SU-DHL-6 (cell line): ENCODE results near the gene CFAP68.

Experiments
- H2AFZ ChIP-seq: fragments of 200-600 bp; sonication (generic); 2 replicates; pipeline ENCODE4 v1.6.1; 2014; ENCODE audit warnings: low read depth, mild to moderate bottlenecking, moderate library complexity, mixed read lengths, antibody characterized with exemption, low read length; ENCODE audit not compliant: severe bottlenecking
- H3F3A ChIP-seq: fragments of 200-600 bp; shearing (Covaris generic); 2 replicates; pipeline ENCODE4 v1.6.0; 2016; ENCODE audit warnings: antibody characterized with exemption, mild to moderate bottlenecking; ENCODE audit not compliant: insufficient read depth
- H3K27ac ChIP-seq: fragments of 200-600 bp; sonication (generic); 2 replicates; pipeline ENCODE4 v1.5.1; 2016; ENCODE audit warnings: low read depth, mild to moderate bottlenecking, low read length, moderate library complexity, mixed read lengths
- H3K27me3 ChIP-seq: fragments of 200-600 bp; sonication (generic), shearing (Covaris generic); 2 replicates; pipeline ENCODE4 v1.6.0; 2014; ENCODE audit warnings: mild to moderate bottlenecking, low read length
- H3K36me3 ChIP-seq: fragments of 200-600 bp; sonication (generic); 2 replicates; pipeline ENCODE4 v1.6.1; 2014; ENCODE audit warnings: mild to moderate bottlenecking, low read length, mixed read lengths
- H3K4me2 ChIP-seq: fragments of 300-600, 200-600 bp; shearing (Covaris generic), sonication (generic); 2 replicates; pipeline ENCODE4 v1.6.0; 2014; ENCODE audit warnings: low read length, low read depth, mild to moderate bottlenecking; ENCODE audit not compliant: poor library complexity, severe bottlenecking
- H3K4me3 ChIP-seq: fragments of 200-600 bp; sonication (generic); 2 replicates; pipeline ENCODE4 v1.5.1; 2014; ENCODE audit warnings: antibody characterized with exemption, low read length, mild to moderate bottlenecking, mixed read lengths; ENCODE audit not compliant: insufficient read depth, poor library complexity, severe bottlenecking
- H3K79me2 ChIP-seq: fragments of 200-600 bp; sonication (generic); 2 replicates; pipeline ENCODE4 v1.6.1; 2014; ENCODE audit warnings: mild to moderate bottlenecking, low read length, moderate library complexity; ENCODE audit not compliant: insufficient read depth
- H3K9ac ChIP-seq: fragments of 200-600 bp; sonication (generic); 2 replicates; pipeline ENCODE4 v1.7.0; 2014; ENCODE audit warnings: mild to moderate bottlenecking, low read length
- H3K9me2 ChIP-seq: fragments of 200-600 bp; sonication (generic); replicated peaks from 2 replicates; pipeline ENCODE4 v1.6.1; 2014; ENCODE audit warnings: low read length; ENCODE audit not compliant: insufficient read depth
- H3K9me3 ChIP-seq: fragments of 200-600 bp; sonication (generic); 2 replicates; pipeline ENCODE4 v1.6.1; 2014; ENCODE audit warnings: low read length, mixed read lengths; ENCODE audit not compliant: insufficient read depth
- H4K20me1 ChIP-seq: fragments of 200-600 bp; sonication (generic); 2 replicates; pipeline ENCODE4 v1.6.1; 2014; ENCODE audit warnings: low read depth, mild to moderate bottlenecking, antibody characterized with exemption, low read length, moderate library complexity, mixed read lengths
- CTCF ChIP-seq: fragments of 200-600 bp; sonication (generic); IDR thresholded peaks from one replicate; pipeline ENCODE4 v1.5.1; 2017; ENCODE audit warnings: antibody characterized with exemption, mild to moderate bottlenecking, low read length, moderate library complexity; ENCODE audit not compliant: insufficient read depth, poor library complexity, severe bottlenecking
- EZH2phosphoT487 ChIP-seq: fragments of 200-600 bp; sonication (generic), shearing (Covaris generic); conservative IDR thresholded peaks from 2 replicates; pipeline ENCODE4 v1.6.1; 2018; ENCODE audit warnings: mild to moderate bottlenecking, antibody characterized with exemption, low read length, moderate library complexity, mixed read lengths

Gene CFAP68

DNA sequence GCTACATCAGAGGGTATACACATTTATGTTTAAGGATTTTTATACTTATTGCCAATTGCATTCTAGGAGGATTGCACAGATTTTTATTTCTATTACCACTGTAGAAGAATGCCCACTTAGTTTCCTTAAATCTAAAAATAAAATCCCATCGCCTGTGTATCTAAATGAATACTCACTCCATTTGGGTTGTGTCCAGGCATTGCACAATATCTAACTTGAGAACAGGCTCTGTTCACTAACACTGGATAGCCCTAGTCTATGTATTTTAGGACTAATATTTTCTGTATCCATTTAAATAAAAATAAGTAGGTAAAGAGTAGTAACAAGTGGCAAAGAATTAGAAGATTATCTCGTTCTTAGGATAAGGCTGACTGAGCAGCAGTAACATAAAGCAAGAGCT, 43.5 kb downstream of the CFAP68 start:
- Histone ChIP-seq H3K9ac (no peak overlapping the region), H3F3A (no peaks in the 10 kb centered on the region), H3K9me2 (no peaks in the 10 kb centered on the region), H2AFZ (no peak overlapping the region), H3K79me2 (no peaks in the 10 kb centered on the region), H3K9me3 (no peaks in the 10 kb centered on the region), H3K27ac (no peak overlapping the region), H3K27me3 (no peaks in the 10 kb centered on the region), H3K4me3 (no peak overlapping the region), H3K36me3 (no peaks in the 10 kb centered on the region), H3K4me2 (no peak overlapping the region), H4K20me1 (no peaks in the 10 kb centered on the region)
- no peak for TF ChIP-seq CTCF
- no peak for TF ChIP-seq EZH2phosphoT487

GRCh38 chr11:111923351-111923788, 44.0 kb downstream of the CFAP68 start:
- no peak overlapping the region for H2AFZ ChIP-seq
- no peak for TF ChIP-seq CTCF
- no peak for TF ChIP-seq EZH2phosphoT487
- no peak overlapping the region for H3K27ac ChIP-seq
- H3K9me3 ChIP-seq = no peaks in the 10 kb centered on the region
- H3F3A ChIP-seq = no peaks in the 10 kb centered on the region
- H4K20me1 ChIP-seq = no peaks in the 10 kb centered on the region
- no peaks in the 10 kb centered on the region for H3K79me2 ChIP-seq
- no peak overlapping the region for H3K4me2 ChIP-seq
- H3K36me3 ChIP-seq = no peaks in the 10 kb centered on the region
- no peak overlapping the region for H3K9ac ChIP-seq
- H3K27me3 ChIP-seq = no peaks in the 10 kb centered on the region
- H3K4me3 ChIP-seq = no peak overlapping the region
- H3K9me2 ChIP-seq = no peaks in the 10 kb centered on the region

GRCh38 chr11:111923951-111924350, 44.6 kb downstream of the CFAP68 start:
- Histone ChIP-seq H3K79me2 (no peaks in the 10 kb centered on the region), H4K20me1 (no peaks in the 10 kb centered on the region), H3K36me3 (no peaks in the 10 kb centered on the region), H3K4me3 (no peak overlapping the region), H3K27ac (no peak overlapping the region), H3K27me3 (no peaks in the 10 kb centered on the region), H3K9me3 (no peaks in the 10 kb centered on the region), H2AFZ (no peak overlapping the region), H3K9me2 (no peaks in the 10 kb centered on the region), H3K9ac (no peak overlapping the region), H3F3A (no peaks in the 10 kb centered on the region), H3K4me2 (no peak overlapping the region)
- no peak for TF ChIP-seq EZH2phosphoT487
- no peak for TF ChIP-seq CTCF
